ENCODE results near the gene AP2A2.

Gene AP2A2

GRCh38 chr11:914204-914603 is 11.5 kb upstream of the AP2A2 start:
- TF ChIP-seq CTCF (IDR thresholded peaks at IDR 0.05; ENCODE audit: low read depth, low read length) = no peak
- no peak for DNase-seq (ENCODE audit: extremely low read depth, low read depth)

GRCh38 chr11:914747-915501 is 10.7 kb upstream of the AP2A2 start:
- DNase-seq (ENCODE audit: extremely low read depth, low read depth) = no peak
- no peak for TF ChIP-seq CTCF (IDR thresholded peaks at IDR 0.05; ENCODE audit: low read depth, low read length)

- no peak for TF ChIP-seq CTCF (IDR thresholded peaks at IDR 0.05; ENCODE audit: low read depth, low read length)
- DNase-seq (ENCODE audit: extremely low read depth, low read depth) = no peak
Observed at GRCh38 chr11:917426-917825, 8.2 kb upstream of the AP2A2 start.

- DNase-seq (ENCODE audit: extremely low read depth, low read depth) = no peak
- TF ChIP-seq CTCF (IDR thresholded peaks at IDR 0.05; ENCODE audit: low read depth, low read length) = no peak
Observed at GRCh38 chr11:921921-922678, 3.6 kb upstream of the AP2A2 start.

GRCh38 chr11:923691-924405 is 1.8 kb upstream of the AP2A2 start:
- TF ChIP-seq CTCF (IDR thresholded peaks at IDR 0.05; ENCODE audit: low read depth, low read length) = no peak
- DNase-seq (ENCODE audit: extremely low read depth, low read depth) = no peak

- DNase-seq (ENCODE audit: extremely low read depth, low read depth) = no peak
- no peak for TF ChIP-seq CTCF (IDR thresholded peaks at IDR 0.05; ENCODE audit: low read depth, low read length)
Observed at GRCh38 chr11:924406-925157, 1.1 kb upstream of the AP2A2 start.

All from AG09319 (cell line).